Activated CD8-positive, alpha-beta memory T cell treated with anti-CD3 and anti-CD28 coated beads for 48 hours (primary cell): ENCODE results near the gene FGGY.
"Not testable (repeated sequence)": the region's sequence is repeated elsewhere in the genome, so short reads cannot be mapped to it uniquely, and the experiment has no call there.

Experiments used
- DNase-seq, 3 experiments: peaks; one replicate each; pipeline ENCODE4 v3.0.0-alpha.2; 2020; ENCODE audit warnings: low read depth in 2 of 3, low spot score in 2 of 3

The FGGY gene

GRCh38 chr1:59609245-59609644 lies 312.4 kb downstream of the FGGY start:
- DNase-seq = no peak

GRCh38 chr1:59610499-59610898 lies 313.6 kb downstream of the FGGY start:
- DNase-seq = not testable (repeated sequence)

- DNase-seq = no peak
Measured at GRCh38 chr1:59617434-59617833, 320.5 kb downstream of the FGGY start.

GRCh38 chr1:59619557-59619956 lies 322.7 kb downstream of the FGGY start:
- DNase-seq = no peak

GRCh38 chr1:59625384-59625783 lies 328.5 kb downstream of the FGGY start:
- no peak for DNase-seq

GRCh38 chr1:59631561-59632255 lies 334.8 kb downstream of the FGGY start:
- DNase-seq = no peak

GRCh38 chr1:59635097-59635496 lies 338.2 kb downstream of the FGGY start:
- no peak for DNase-seq

GRCh38 chr1:59638231-59638711 lies 341.4 kb downstream of the FGGY start:
- no peak for DNase-seq

- no peak for DNase-seq
Measured at GRCh38 chr1:59639266-59639665, 342.4 kb downstream of the FGGY start.

GRCh38 chr1:59640851-59641250 lies 344.0 kb downstream of the FGGY start:
- no peak for DNase-seq

- no peak for DNase-seq
Measured at GRCh38 chr1:59641836-59642235, 344.9 kb downstream of the FGGY start.

GRCh38 chr1:59643526-59643925 lies 346.6 kb downstream of the FGGY start:
- DNase-seq = no peak

GRCh38 chr1:59645893-59646292 lies 349.0 kb downstream of the FGGY start:
- no peak for DNase-seq

GRCh38 chr1:59653142-59653958 lies 356.5 kb downstream of the FGGY start:
- DNase-seq = not testable (repeated sequence)

- DNase-seq = no peak
Measured at GRCh38 chr1:59653968-59654367, 357.1 kb downstream of the FGGY start.

GRCh38 chr1:59657873-59658465 lies 361.1 kb downstream of the FGGY start:
- no peak for DNase-seq

- DNase-seq = no peak
Measured at GRCh38 chr1:59664166-59664565, 367.3 kb downstream of the FGGY start.

GRCh38 chr1:59666106-59666505 lies 369.2 kb downstream of the FGGY start:
- no peak for DNase-seq

- DNase-seq = no peak
Measured at GRCh38 chr1:59667020-59667419, 370.1 kb downstream of the FGGY start.

- no peak for DNase-seq
Measured at GRCh38 chr1:59669752-59670312, 372.9 kb downstream of the FGGY start.

GRCh38 chr1:59670662-59671061 lies 373.8 kb downstream of the FGGY start:
- no peak for DNase-seq
